Mesenchymal stem cell (in vitro differentiated cells and primary cell): ENCODE data around the gene PGAM1.

Experiments used
- DNase-seq: peaks from one replicate; pipeline ENCODE4 v3.0.0-alpha.2; 2013
- H2AFZ ChIP-seq: one replicate; pipeline ENCODE4 v1.6.1; 2013; ENCODE audit warnings: low read depth, mild to moderate bottlenecking, control low read depth, inconsistent platforms, low read length, moderate library complexity
- H2AK5ac ChIP-seq: 2 replicates; pipeline ENCODE4 v1.6.1; 2013; ENCODE audit warnings: low read length, moderate library complexity, mild to moderate bottlenecking, inconsistent platforms; ENCODE audit not compliant: severe bottlenecking
- H2BK120ac ChIP-seq: one replicate; pipeline ENCODE4 v1.6.1; 2013; ENCODE audit warnings: low read depth, mild to moderate bottlenecking, inconsistent platforms, low read length, moderate library complexity
- H2BK12ac ChIP-seq, 2 experiments: one replicate each; pipeline ENCODE4 v1.6.1; 2013; ENCODE audit warnings: inconsistent platforms in 2 of 2, low read length in 2 of 2, mild to moderate bottlenecking in 2 of 2, moderate library complexity in 2 of 2, control low read depth in 1 of 2
- H2BK15ac ChIP-seq: one replicate; pipeline ENCODE4 v1.6.1; 2013; ENCODE audit warnings: mild to moderate bottlenecking, low read depth, inconsistent platforms; ENCODE audit not compliant: poor library complexity, severe bottlenecking
- H2BK5ac ChIP-seq: 2 replicates; pipeline ENCODE4 v1.6.1; 2013; ENCODE audit warnings: low read depth, mild to moderate bottlenecking, low read length, control low read depth, inconsistent platforms; ENCODE audit not compliant: poor library complexity, severe bottlenecking
- H3K14ac ChIP-seq, 2 experiments: one replicate each; pipeline ENCODE4 v1.6.1; 2013; ENCODE audit warnings: inconsistent platforms in 2 of 2, low read length in 2 of 2, control low read depth in 1 of 2, mild to moderate bottlenecking in 1 of 2, moderate library complexity in 1 of 2
- H3K18ac ChIP-seq, 2 experiments: one replicate each; pipeline ENCODE4 v1.6.1; 2013; ENCODE audit warnings: inconsistent platforms in 2 of 2, low read length in 2 of 2, control low read depth in 1 of 2, low read depth in 1 of 2, mild to moderate bottlenecking in 1 of 2
- H3K23ac ChIP-seq, 2 experiments: one replicate each; pipeline ENCODE4 v1.6.1; 2013; ENCODE audit warnings: inconsistent platforms in 2 of 2, low read length in 2 of 2, mild to moderate bottlenecking in 2 of 2, moderate library complexity in 2 of 2, control low read depth in 1 of 2
- H3K27ac ChIP-seq: 2 replicates; pipeline ENCODE4 v1.5.1; 2013; ENCODE audit warnings: mild to moderate bottlenecking, moderate library complexity, low read length, control low read depth, inconsistent platforms; ENCODE audit not compliant: poor library complexity, severe bottlenecking
- H3K27me3 ChIP-seq, 2 experiments: 2 replicates each; pipeline versions ENCODE4 v1.6.1 to v1.7.0; 2013; ENCODE audit warnings: low read length in 2 of 2, mild to moderate bottlenecking in 2 of 2, moderate library complexity in 2 of 2, control low read depth in 1 of 2, inconsistent platforms in 1 of 2; ENCODE audit not compliant: control insufficient read depth in 1 of 2, insufficient read depth in 1 of 2
- H3K36me3 ChIP-seq, 2 experiments: 2 replicates each; pipeline versions ENCODE4 v1.6.1 to v1.7.0; 2013; ENCODE audit warnings: low read length in 2 of 2, control low read depth in 1 of 2, inconsistent platforms in 1 of 2, low read depth in 1 of 2, mild to moderate bottlenecking in 1 of 2; ENCODE audit not compliant: insufficient read depth in 2 of 2, control insufficient read depth in 1 of 2
- H3K4ac ChIP-seq, 2 experiments: one replicate each; pipeline ENCODE4 v1.6.1; 2013; ENCODE audit warnings: inconsistent platforms in 2 of 2, low read length in 2 of 2, mild to moderate bottlenecking in 2 of 2, moderate library complexity in 2 of 2, control low read depth in 1 of 2, low read depth in 1 of 2
- H3K4me1 ChIP-seq: 2 replicates; pipeline ENCODE4 v1.6.1; 2013; ENCODE audit warnings: low read depth, low read length, control low read depth; ENCODE audit not compliant: control insufficient read depth, insufficient read depth
- H3K4me2 ChIP-seq: 2 replicates; pipeline ENCODE4 v1.6.1; 2013; ENCODE audit warnings: low read length, mild to moderate bottlenecking, inconsistent platforms; ENCODE audit not compliant: poor library complexity, severe bottlenecking
- H3K4me3 ChIP-seq, 2 experiments: 2 replicates each; pipeline versions ENCODE4 v1.5.1 to v1.7.0; 2013; ENCODE audit warnings: low read length in 2 of 2, mild to moderate bottlenecking in 2 of 2, control low read depth in 1 of 2, low read depth in 1 of 2; ENCODE audit not compliant: insufficient read depth in 1 of 2
- H3K79me1 ChIP-seq: replicated peaks from 2 replicates; pipeline ENCODE4 v1.6.1; 2013; ENCODE audit warnings: mild to moderate bottlenecking, control low read depth, low read length, inconsistent platforms; ENCODE audit not compliant: poor library complexity, severe bottlenecking
- H3K9ac ChIP-seq: 2 replicates; pipeline ENCODE4 v1.7.0; 2013; ENCODE audit warnings: mild to moderate bottlenecking, low read length, moderate library complexity
- H3K9me3 ChIP-seq: 2 replicates; pipeline ENCODE4 v1.7.0; 2013; ENCODE audit warnings: mild to moderate bottlenecking, low read length; ENCODE audit not compliant: control insufficient read depth
- H4K8ac ChIP-seq: one replicate; pipeline ENCODE4 v1.6.1; 2013; ENCODE audit warnings: inconsistent platforms, mild to moderate bottlenecking, low read length, moderate library complexity
- H4K91ac ChIP-seq: one replicate; pipeline ENCODE4 v1.6.1; 2013; ENCODE audit warnings: mild to moderate bottlenecking, low read length, inconsistent platforms
- WGBS: methylation state at CpG from one replicate; pipeline ENCODE4 v1.1.7; 2013; ENCODE audit warnings: mixed read lengths; 5-methylcytosine and 5-hydroxymethylcytosine counted together

Gene PGAM1

GRCh38 chr10:97427571-97428179 lies 1.7 kb downstream of the PGAM1 start:
- H3K9ac ChIP-seq: peak overlapping the region; percentile 98
- peaks cover 17 to 31% of the 10 kb centered on the region in 2 experiments for H3K36me3 ChIP-seq
- WGBS: 2% methylated on average over 7 of the region's 9 CpGs
- no peaks in the 10 kb centered on the region for H3K27me3 ChIP-seq
- H3K9me3 ChIP-seq: no peaks in the 10 kb centered on the region
- H3K27ac ChIP-seq: peak overlapping the region; percentile 90
- H4K91ac ChIP-seq: peak overlapping the region; percentile 8
- no peak overlapping the region for H2BK5ac ChIP-seq
- H3K4me2 ChIP-seq: peak overlapping the region; percentile 88
- H2BK15ac ChIP-seq: no peak overlapping the region
- H3K23ac ChIP-seq: peak overlapping the region in 1 of 2 experiments; percentile 9
- peak overlapping the region in 1 of 2 experiments; percentile 90 for H3K14ac ChIP-seq
- H3K4ac ChIP-seq: peak overlapping the region in 1 of 2 experiments; percentile 17
- H3K79me1 ChIP-seq: peaks cover 9% of the 10 kb centered on the region
- no peak overlapping the region for H2AFZ ChIP-seq
- peak overlapping the region; percentile 45 to 98 for H3K4me3 ChIP-seq
- peak overlapping the region; percentile 45 for H4K8ac ChIP-seq
- H3K18ac ChIP-seq: peak overlapping the region in 1 of 2 experiments; percentile 73
- peaks cover 6% of the 10 kb centered on the region for H3K4me1 ChIP-seq
- no peak overlapping the region for H2BK12ac ChIP-seq
- peak overlapping the region; percentile 88 for H2AK5ac ChIP-seq
- H2BK120ac ChIP-seq: no peak overlapping the region
- DNase-seq: peak; percentile 67

GRCh38 chr10:97428572-97428981 lies 2.6 kb downstream of the PGAM1 start:
- Histone ChIP-seq H3K14ac (no peak overlapping the region), H3K79me1 (peaks cover 7% of the 10 kb centered on the region), H3K4me1 (peaks cover 2% of the 10 kb centered on the region), H4K91ac (no peak overlapping the region), H2BK5ac (no peak overlapping the region), H3K9ac (peak overlapping the region; percentile 98), H4K8ac (no peak overlapping the region), H3K27me3 (no peaks in the 10 kb centered on the region), H2AFZ (no peak overlapping the region), H2AK5ac (peak overlapping the region; percentile 87), H3K23ac (no peak overlapping the region), H2BK120ac (no peak overlapping the region), H3K27ac (peak overlapping the region; percentile 44), H2BK12ac (no peak overlapping the region), H2BK15ac (no peak overlapping the region), H3K36me3 (peaks cover 20 to 36% of the 10 kb centered on the region in 2 experiments), H3K18ac (no peak overlapping the region), H3K9me3 (no peaks in the 10 kb centered on the region), H3K4ac (peak overlapping the region in 1 of 2 experiments; percentile 75), H3K4me3 (peak overlapping the region in 1 of 2 experiments; percentile 98), H3K4me2 (peak overlapping the region; percentile 56)
- peak; percentile 46 for DNase-seq
- 67% methylated on average over 3 of the region's 4 CpGs for WGBS

- no peak overlapping the region for H2BK12ac ChIP-seq
- H2BK15ac ChIP-seq: no peak overlapping the region
- no peak overlapping the region for H3K4me3 ChIP-seq
- no peak overlapping the region for H3K23ac ChIP-seq
- H2AFZ ChIP-seq: no peak overlapping the region
- H3K4me1 ChIP-seq: peaks cover 2% of the 10 kb centered on the region
- H3K36me3 ChIP-seq: peaks cover 51 to 85% of the 10 kb centered on the region in 2 experiments
- no peaks in the 10 kb centered on the region for H3K27me3 ChIP-seq
- no peak overlapping the region for H3K4me2 ChIP-seq
- no peak overlapping the region for H4K91ac ChIP-seq
- no peak overlapping the region for H2AK5ac ChIP-seq
- no peak overlapping the region for H3K18ac ChIP-seq
- no peak for DNase-seq
- H3K14ac ChIP-seq: no peak overlapping the region
- H3K79me1 ChIP-seq: peaks cover 12% of the 10 kb centered on the region
- H3K27ac ChIP-seq: no peak overlapping the region
- no peak overlapping the region for H2BK5ac ChIP-seq
- no peak overlapping the region for H2BK120ac ChIP-seq
- H4K8ac ChIP-seq: no peak overlapping the region
- no peaks in the 10 kb centered on the region for H3K9me3 ChIP-seq
- H3K4ac ChIP-seq: no peak overlapping the region
- no peak overlapping the region for H3K9ac ChIP-seq
These were observed 8.1 kb downstream of the PGAM1 start for GRCh38 chr10:97434055-97434454.

GRCh38 chr10:97434557-97434956 lies 8.6 kb downstream of the PGAM1 start:
- peaks cover 54 to 86% of the 10 kb centered on the region in 2 experiments for H3K36me3 ChIP-seq
- H3K4me2 ChIP-seq: no peak overlapping the region
- no peak overlapping the region for H3K27ac ChIP-seq
- WGBS: 93% methylated on average over 1 of the region's 1 CpG
- peaks cover 2% of the 10 kb centered on the region for H3K4me1 ChIP-seq
- H2AK5ac ChIP-seq: no peak overlapping the region
- no peak overlapping the region for H2BK12ac ChIP-seq
- no peak overlapping the region for H2BK120ac ChIP-seq
- no peak overlapping the region for H3K4me3 ChIP-seq
- H3K9me3 ChIP-seq: no peaks in the 10 kb centered on the region
- H3K79me1 ChIP-seq: peaks cover 12% of the 10 kb centered on the region
- no peak overlapping the region for H3K14ac ChIP-seq
- no peak overlapping the region for H3K4ac ChIP-seq
- no peak for DNase-seq
- H3K18ac ChIP-seq: no peak overlapping the region
- H3K23ac ChIP-seq: no peak overlapping the region
- H4K8ac ChIP-seq: peak overlapping the region; percentile 54
- no peak overlapping the region for H2AFZ ChIP-seq
- no peak overlapping the region for H2BK5ac ChIP-seq
- no peaks in the 10 kb centered on the region for H3K27me3 ChIP-seq
- H2BK15ac ChIP-seq: no peak overlapping the region
- H4K91ac ChIP-seq: no peak overlapping the region
- no peak overlapping the region for H3K9ac ChIP-seq
